HepG2 (cell line): ENCODE results near the gene RNF114. TPM values are rescaled to one million over a fixed set of nuclear protein-coding genes. Genes with fewer than 3 reads are reported as not detected.
A peak's percentile ranks its signal among the peaks of the same experiment; 100 is the strongest.

Source experiments
- ATAC-seq: fragments of 200-7000 bp; cut with Tn5 transposase; 3 replicates; pipeline ENCODE4 v1.9.1; 2020; ENCODE audit warnings: mild to moderate bottlenecking, moderate library complexity
- BruUV-seq: library from RNA; stranded (reverse); fragments of 400-500 nt; replicated peaks from 2 replicates; lab custom pipeline; 2021; lab: Mats Ljungman, UMichigan
- CTCF ChIA-PET: fragments of 300-600 bp; formaldehyde crosslinking; extraction: SDS; loops from one replicate; lab custom pipeline; 2021; ENCODE audit warnings: low total read pairs, inconsistent platforms, low intra/inter-chr PET ratio; lab: Yijun Ruan, JAX
- POLR2A ChIA-PET: fragments of 350-600 bp; sonication (Branson Sonifier 250); formaldehyde crosslinking; loops from one replicate; lab custom pipeline; 2020; ENCODE audit warnings: antibody characterized with exemption, inconsistent platforms; lab: Yijun Ruan, JAX
- DNase-seq: peaks from one replicate; pipeline ENCODE4 v3.0.0-alpha.2; 2015; ENCODE audit warnings: low spot score
- FAIRE-seq: peaks from 3 replicates; lab custom pipeline; 2011; peaks lifted over from hg19 to GRCh38; lab: Jason Lieb, UNC
- H2AFZ ChIP-seq: one replicate; pipeline ENCODE4 v1.6.1; 2011; ENCODE audit warnings: low read length, inconsistent platforms
- H3K27ac ChIP-seq: fragments of 300-600 bp; 3 replicates; pipeline ENCODE4 v1.8.0; 2011; ENCODE audit warnings: mixed run types, mild to moderate bottlenecking, mixed read lengths, low read length, inconsistent platforms; ENCODE audit not compliant: insufficient read depth; ENCODE audit errors: extremely low read length
- H3K27me3 ChIP-seq, 2 experiments: fragments of 200-600 bp in 1 of 2; 2 replicates in 1 of 2; 3 replicates in 1 of 2; pipeline versions ENCODE4 v1.6.0 to v1.8.0; 2011; ENCODE audit warnings: low read length in 2 of 2, mild to moderate bottlenecking in 2 of 2, moderate library complexity in 2 of 2, inconsistent platforms in 1 of 2; ENCODE audit not compliant: insufficient read depth in 2 of 2, control insufficient read depth in 1 of 2
- H3K36me3 ChIP-seq, 2 experiments: fragments of 200-600 bp in 1 of 2; replicated peaks in 1 of 2; 2 replicates in 1 of 2; 3 replicates in 1 of 2; pipeline versions ENCODE4 v1.5.1 to v1.8.0; 2011; ENCODE audit warnings: low read length in 2 of 2, inconsistent platforms in 1 of 2; ENCODE audit not compliant: insufficient read depth in 2 of 2, control insufficient read depth in 1 of 2
- H3K4me1 ChIP-seq: 2 replicates; pipeline ENCODE4 v1.5.1; 2012; ENCODE audit warnings: low read length, inconsistent platforms; ENCODE audit not compliant: insufficient read depth
- H3K4me2 ChIP-seq: 2 replicates; pipeline ENCODE4 v1.6.0; 2011; ENCODE audit warnings: low read depth, low read length, inconsistent platforms
- H3K4me3 ChIP-seq, 3 experiments: fragments of 200-600 bp in 1 of 3; sonication (generic), shearing (Covaris generic) in 1 of 3; replicated peaks in 1 of 3; 2 replicates each; pipeline ENCODE4 v1.5.1; 2011 to 2016; ENCODE audit warnings: low read length in 3 of 3, inconsistent platforms in 2 of 3, low read depth in 2 of 3, mild to moderate bottlenecking in 2 of 3, control low read depth in 1 of 3, mixed read lengths in 1 of 3; ENCODE audit not compliant: insufficient read depth in 1 of 3
- H3K79me2 ChIP-seq: one replicate; pipeline ENCODE4 v1.6.1; 2011; ENCODE audit warnings: low read length, inconsistent platforms; ENCODE audit not compliant: insufficient read depth
- H3K9ac ChIP-seq: 2 replicates; pipeline ENCODE4 v1.6.0; 2011; ENCODE audit warnings: mild to moderate bottlenecking, low read depth, low read length, inconsistent platforms; ENCODE audit not compliant: insufficient read depth
- H3K9me3 ChIP-seq: 2 replicates; pipeline ENCODE4 v1.5.1; 2012; ENCODE audit warnings: mild to moderate bottlenecking, low read length
- H4K20me1 ChIP-seq: 2 replicates; pipeline ENCODE4 v1.6.0; 2011; ENCODE audit warnings: inconsistent platforms, mild to moderate bottlenecking, low read length, moderate library complexity; ENCODE audit not compliant: insufficient read depth
- CBX5 ChIP-seq: sonication (generic); formaldehyde crosslinking; IDR thresholded peaks from 2 replicates; pipeline ENCODE4 v1.4.0; 2020; ENCODE audit warnings: missing genetic modification reagents, borderline replicate concordance
- ESRRA ChIP-seq: sonication (generic); formaldehyde crosslinking; IDR thresholded peaks from 2 replicates; pipeline ENCODE4 v1.5.1; 2020; ENCODE audit warnings: mild to moderate bottlenecking, low read depth, missing genetic modification reagents
- FOXK1 ChIP-seq: sonication (generic); formaldehyde crosslinking; IDR thresholded peaks from 2 replicates; pipeline ENCODE4 v1.4.0; 2020; ENCODE audit warnings: low read depth, missing genetic modification reagents, borderline replicate concordance
- HNF4A ChIP-seq: sonication (generic); formaldehyde crosslinking; IDR thresholded peaks from 2 replicates; pipeline ENCODE4 v1.4.0; 2020; ENCODE audit warnings: missing genetic modification reagents
- PAWR ChIP-seq: sonication (generic); formaldehyde crosslinking; IDR thresholded peaks from 2 replicates; pipeline ENCODE4 v1.4.0; 2020; ENCODE audit warnings: missing genetic modification reagents, mild to moderate bottlenecking, borderline replicate concordance
- SALL1 ChIP-seq: sonication (generic); formaldehyde crosslinking; IDR thresholded peaks from 2 replicates; pipeline ENCODE4 v1.8.0; 2022; ENCODE audit warnings: mild to moderate bottlenecking, missing genetic modification reagents
- XRCC5 ChIP-seq: fragments of 200-400 bp; formaldehyde crosslinking; optimal IDR thresholded peaks from 2 replicates; pipeline ENCODE3; 2017; ENCODE audit warnings: mild to moderate bottlenecking, low read length
- ZNF124 ChIP-seq: sonication (generic); formaldehyde crosslinking; IDR thresholded peaks from 2 replicates; pipeline ENCODE4 v1.4.0; 2020; ENCODE audit warnings: missing genetic modification reagents
- ZNF235 ChIP-seq: sonication (generic); formaldehyde crosslinking; IDR thresholded peaks from 2 replicates; pipeline ENCODE4 v1.8.1; 2023; ENCODE audit warnings: mild to moderate bottlenecking, missing genetic modification reagents, borderline replicate concordance
- ZNF350 ChIP-seq: sonication (generic); formaldehyde crosslinking; IDR thresholded peaks from 2 replicates; pipeline ENCODE4 v1.4.0; 2020; ENCODE audit warnings: mild to moderate bottlenecking, low read depth, missing genetic modification reagents, borderline replicate concordance
- ZSCAN25 ChIP-seq: sonication (generic); formaldehyde crosslinking; IDR thresholded peaks from 2 replicates; pipeline ENCODE4 v1.8.0; 2022; ENCODE audit warnings: mild to moderate bottlenecking, missing genetic modification reagents
- ZZZ3 ChIP-seq: sonication (generic); formaldehyde crosslinking; IDR thresholded peaks from 2 replicates; pipeline ENCODE4 v1.4.0; 2020; ENCODE audit warnings: missing genetic modification reagents, mild to moderate bottlenecking, borderline replicate concordance
- WGBS: methylation state at CpG from one replicate; pipeline ENCODE4 v1.1.6; 2017; ENCODE audit warnings: low lambda C conversion rate; 5-methylcytosine and 5-hydroxymethylcytosine counted together
- in situ Hi-C: cut with HindIII; loops from 2 replicates; pipeline ENCODE4 v1.10.0; 2017; ENCODE audit warnings: low pct_unique_long_range_greater_than_20kb; ENCODE audit not compliant: extremely low pct_ligation_motif_present
- intact Hi-C: fragments of 100-400 bp; cut with micrococcal nuclease; formaldehyde crosslinking; loops from one replicate; pipeline ENCODE4 v1.10.0; 2022; ENCODE audit not compliant: unreplicated experiment
- polyA plus RNA-seq, 8 experiments: library from polyadenylated mRNA; depleted of rRNA in 3 of 8; stranded (reverse) in 7 of 8; unstranded in 1 of 8; fragments of >200 nt; fragmentation: Illumina TruSeq in 4 of 8; extraction: Trizol in 4 of 8; gene quantifications; 2 replicates each; pipeline versions ENCODE4 v1.2.1 to v1.2.3, GENCODE V29; 2011 to 2016; ENCODE audit warnings: low read depth in 4 of 8, missing spikeins in 1 of 8, mixed read lengths in 1 of 8; ENCODE audit not compliant: insufficient read depth in 1 of 8
- total RNA-seq, 5 experiments: library from RNA; depleted of rRNA; stranded (reverse); fragments of >200 nt; fragmentation: Illumina TruSeq; extraction: Trizol; gene quantifications; 2 replicates each; pipeline ENCODE4 v1.2.3, GENCODE V29; 2016; ENCODE audit warnings: low read depth in 1 of 5
- TF ChIP-seq, protein P1 (sequence below): sonication (generic); formaldehyde crosslinking; IDR thresholded peaks from 2 replicates; pipeline ENCODE4 v1.5.1; 2020; ENCODE audit warnings: missing genetic modification reagents, mild to moderate bottlenecking, borderline replicate concordance
- TF ChIP-seq, protein P2 (sequence below): sonication (generic); formaldehyde crosslinking; IDR thresholded peaks from 2 replicates; pipeline ENCODE4 v1.5.1; 2020; ENCODE audit warnings: mild to moderate bottlenecking, missing genetic modification reagents
- TF ChIP-seq, protein P3 (sequence below): IDR thresholded peaks from 2 replicates; pipeline ENCODE4 v1.6.1; 2016; ENCODE audit warnings: low read depth, borderline replicate concordance
- TF ChIP-seq, protein P4 (sequence below): sonication (generic); formaldehyde crosslinking; IDR thresholded peaks from 2 replicates; pipeline ENCODE4 v1.9.0; 2022; ENCODE audit warnings: missing genetic modification reagents, mild to moderate bottlenecking, borderline replicate concordance

The RNF114 gene
- total and polyA plus RNA-seq, 2 of the 13 experiments (the other 11 are each of a cell fraction or from before 2014, with no cell fraction given), result 119 to 126 TPM

DNA sequence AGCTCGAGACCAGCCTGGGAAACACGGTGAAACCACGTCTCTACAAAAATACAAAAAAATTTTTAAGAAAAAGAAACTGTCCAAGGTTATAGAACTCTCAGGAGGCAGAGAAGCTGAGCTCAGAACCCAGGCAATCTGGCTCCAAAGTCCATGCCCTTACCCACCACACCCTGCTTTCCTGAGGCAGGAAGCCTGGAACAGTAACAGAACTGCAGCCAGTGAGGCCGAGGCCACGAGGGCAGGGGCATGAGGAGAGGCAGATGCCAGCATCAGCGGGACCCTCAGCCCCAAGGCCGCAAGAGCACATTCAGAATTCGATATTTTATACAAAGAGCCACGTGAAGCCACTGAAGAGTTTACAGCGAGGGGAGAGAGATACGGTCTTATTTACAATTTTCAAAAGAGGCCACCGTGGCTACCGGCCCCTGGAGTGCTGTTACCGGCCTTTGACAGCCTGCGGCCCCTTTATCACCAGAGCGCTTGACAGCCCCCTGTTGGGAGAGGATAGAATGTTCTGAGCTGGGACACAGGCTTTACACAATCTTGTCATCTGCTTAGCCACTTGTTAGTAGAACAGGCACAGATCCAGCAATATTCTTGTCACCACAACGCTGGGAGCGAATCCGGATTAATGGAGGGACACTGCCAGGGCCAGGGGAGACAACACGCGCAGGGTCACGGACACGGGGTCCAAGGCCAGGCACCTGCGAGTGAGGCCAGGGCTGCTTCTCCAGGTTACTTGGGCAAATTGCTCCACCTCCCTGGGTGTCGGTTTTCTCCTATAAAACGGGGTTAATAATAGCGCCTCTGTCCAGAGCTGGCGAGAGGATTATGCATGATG lies 26.5 kb upstream of the RNF114 start:
- Histone ChIP-seq H3K27me3 (no peaks in the 10 kb centered on the region; a peak in 1 of 5 replicates), H3K79me2 (peaks cover 55% of the 10 kb centered on the region), H2AFZ (no peak overlapping the region), H3K4me3 (no peak overlapping the region), H3K9me3 (no peaks in the 10 kb centered on the region), H3K4me1 (peaks cover 57% of the 10 kb centered on the region), H3K27ac (peak overlapping the region; percentile 28), H3K4me2 (no peak overlapping the region), H3K9ac (0 out of 2 replicates have a peak overlapping the region, but pooled peaks have one; percentile 8), H3K36me3 (peaks cover 37 to 51% of the 10 kb centered on the region in 2 experiments), H4K20me1 (no peaks in the 10 kb centered on the region)
- ATAC-seq, result peak; percentile 64
- BruUV-seq, result no TSS peak
- CTCF ChIA-PET, result interaction anchor here (0.6 to 2.0 kb wide), 2 partner anchors 17 to 19 kb away, joined by 3 to 11 read pairs; no protein-coding TSS in a partner anchor
- intact Hi-C loops (no loop called here), in situ Hi-C loops (no loop called here)
- 80% methylated on average over 28 of the region's 28 CpGs for WGBS
- peak; percentile 81 for FAIRE-seq
- POLR2A ChIA-PET, result interaction anchor here (1.1 kb wide), 1 partner anchor 26 kb away, joined by 4 read pairs; the partner anchor contains the start of gene RNF114
- peak; percentile 52 for DNase-seq
- TF ChIP-seq XRCC5, result peak; percentile 66
- TF ChIP-seq HNF4A (CRISPR knock-in tag), result peak; percentile 61
- TF ChIP-seq ZSCAN25, result peak; percentile 96
- TF ChIP-seq ESRRA (CRISPR knock-in tag), result 0 out of 2 replicates have a peak, but pooled peaks have one; percentile 23
- TF ChIP-seq, protein P1, sequence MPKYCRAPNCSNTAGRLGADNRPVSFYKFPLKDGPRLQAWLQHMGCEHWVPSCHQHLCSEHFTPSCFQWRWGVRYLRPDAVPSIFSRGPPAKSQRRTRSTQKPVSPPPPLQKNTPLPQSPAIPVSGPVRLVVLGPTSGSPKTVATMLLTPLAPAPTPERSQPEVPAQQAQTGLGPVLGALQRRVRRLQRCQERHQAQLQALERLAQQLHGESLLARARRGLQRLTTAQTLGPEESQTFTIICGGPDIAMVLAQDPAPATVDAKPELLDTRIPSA (CRISPR knock-in tag), result no peak
- TF ChIP-seq ZNF124, result peak; percentile 63; the same call in 1 of the 2 replicates
- no peak for TF ChIP-seq ZZZ3 (CRISPR knock-in tag)
- TF ChIP-seq, protein P2, sequence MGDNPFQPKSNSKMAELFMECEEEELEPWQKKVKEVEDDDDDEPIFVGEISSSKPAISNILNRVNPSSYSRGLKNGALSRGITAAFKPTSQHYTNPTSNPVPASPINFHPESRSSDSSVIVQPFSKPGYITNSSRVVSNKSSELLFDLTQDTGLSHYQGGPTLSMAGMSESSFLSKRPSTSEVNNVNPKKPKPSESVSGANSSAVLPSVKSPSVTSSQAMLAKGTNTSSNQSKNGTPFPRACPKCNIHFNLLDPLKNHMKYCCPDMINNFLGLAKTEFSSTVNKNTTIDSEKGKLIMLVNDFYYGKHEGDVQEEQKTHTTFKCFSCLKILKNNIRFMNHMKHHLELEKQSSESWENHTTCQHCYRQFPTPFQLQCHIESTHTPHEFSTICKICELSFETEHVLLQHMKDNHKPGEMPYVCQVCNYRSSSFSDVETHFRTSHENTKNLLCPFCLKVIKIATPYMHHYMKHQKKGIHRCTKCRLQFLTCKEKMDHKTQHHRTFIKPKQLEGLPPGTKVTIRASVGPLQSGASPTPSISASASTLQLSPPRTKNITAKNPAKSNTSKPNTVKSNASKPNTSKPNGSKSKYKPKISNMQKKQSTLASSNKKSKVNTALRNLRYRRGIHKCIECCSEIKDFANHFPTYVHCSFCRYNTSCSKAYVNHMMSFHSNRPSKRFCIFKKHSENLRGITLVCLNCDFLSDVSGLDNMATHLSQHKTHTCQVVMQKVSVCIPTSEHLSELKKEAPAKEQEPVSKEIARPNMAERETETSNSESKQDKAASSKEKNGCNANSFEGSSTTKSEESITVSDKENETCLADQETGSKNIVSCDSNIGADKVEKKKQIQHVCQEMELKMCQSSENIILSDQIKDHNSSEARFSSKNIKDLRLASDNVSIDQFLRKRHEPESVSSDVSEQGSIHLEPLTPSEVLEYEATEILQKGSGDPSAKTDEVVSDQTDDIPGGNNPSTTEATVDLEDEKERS, result no peak
- no peak for TF ChIP-seq ZNF235 (CRISPR knock-in tag)
- TF ChIP-seq, protein P3, sequence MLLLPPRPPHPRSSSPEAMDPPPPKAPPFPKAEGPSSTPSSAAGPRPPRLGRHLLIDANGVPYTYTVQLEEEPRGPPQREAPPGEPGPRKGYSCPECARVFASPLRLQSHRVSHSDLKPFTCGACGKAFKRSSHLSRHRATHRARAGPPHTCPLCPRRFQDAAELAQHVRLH, result 0 out of 2 replicates have a peak, but pooled peaks have one; percentile 54
- TF ChIP-seq PAWR (CRISPR knock-in tag), result no peak
- 0 out of 2 replicates have a peak, but pooled peaks have one; percentile 0 for TF ChIP-seq SALL1 (CRISPR knock-in tag)
- TF ChIP-seq ZNF350 (CRISPR knock-in tag), result 0 out of 2 replicates have a peak, but pooled peaks have one; percentile 42
- TF ChIP-seq, protein P4, sequence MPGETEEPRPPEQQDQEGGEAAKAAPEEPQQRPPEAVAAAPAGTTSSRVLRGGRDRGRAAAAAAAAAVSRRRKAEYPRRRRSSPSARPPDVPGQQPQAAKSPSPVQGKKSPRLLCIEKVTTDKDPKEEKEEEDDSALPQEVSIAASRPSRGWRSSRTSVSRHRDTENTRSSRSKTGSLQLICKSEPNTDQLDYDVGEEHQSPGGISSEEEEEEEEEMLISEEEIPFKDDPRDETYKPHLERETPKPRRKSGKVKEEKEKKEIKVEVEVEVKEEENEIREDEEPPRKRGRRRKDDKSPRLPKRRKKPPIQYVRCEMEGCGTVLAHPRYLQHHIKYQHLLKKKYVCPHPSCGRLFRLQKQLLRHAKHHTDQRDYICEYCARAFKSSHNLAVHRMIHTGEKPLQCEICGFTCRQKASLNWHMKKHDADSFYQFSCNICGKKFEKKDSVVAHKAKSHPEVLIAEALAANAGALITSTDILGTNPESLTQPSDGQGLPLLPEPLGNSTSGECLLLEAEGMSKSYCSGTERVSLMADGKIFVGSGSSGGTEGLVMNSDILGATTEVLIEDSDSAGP (CRISPR knock-in tag), result 0 out of 2 replicates have a peak, but pooled peaks have one; percentile 20
- TF ChIP-seq CBX5, result peak; percentile 34; the same call in 1 of the 2 replicates
- peak; percentile 31; the same call in 1 of the 2 replicates for TF ChIP-seq FOXK1 (CRISPR knock-in tag)
